Ascending aorta (tissue), 2 donors: Measurements from ENCODE around the gene FAM227B. TPM values are rescaled to one million over a fixed set of nuclear protein-coding genes. Genes with fewer than 3 reads are reported as not detected.
"Not testable (repeated sequence)": the region's sequence is repeated elsewhere in the genome, so short reads cannot be mapped to it uniquely, and the experiment has no call there.

ENCODE experiments used
- DNase-seq, 2 donors: peaks; one replicate each; pipeline ENCODE4 v3.0.0-alpha.2; 2019; ENCODE audit warnings: low spot score in 2 of 2
- H3K27ac ChIP-seq, 2 donors: fragments of 200-600 bp; sonication (generic); one replicate each; pipeline ENCODE4 v1.5.1; 2016 to 2017; ENCODE audit warnings: mild to moderate bottlenecking in 1 of 2
- H3K27me3 ChIP-seq: fragments of 200-600 bp; sonication (generic); one replicate; pipeline ENCODE4 v1.5.1; 2017
- H3K36me3 ChIP-seq, 2 donors: fragments of 200-600 bp; sonication (generic); one replicate each; pipeline ENCODE4 v1.5.1; 2016
- H3K4me1 ChIP-seq, 2 donors: fragments of 200-600 bp; sonication (generic); one replicate each; pipeline ENCODE4 v1.5.1; 2016 to 2017; ENCODE audit warnings: mild to moderate bottlenecking in 1 of 2
- H3K4me3 ChIP-seq, 2 donors: fragments of 200-600 bp; sonication (generic); one replicate each; pipeline ENCODE4 v1.5.1; 2016 to 2017; ENCODE audit warnings: mild to moderate bottlenecking in 1 of 2
- H3K9me3 ChIP-seq, 2 donors: fragments of 200-600 bp; sonication (generic); one replicate each; pipeline ENCODE4 v1.5.1; 2016
- intact Hi-C: fragments of 100-400 bp; cut with DNase I; formaldehyde crosslinking; loops from one replicate; pipeline ENCODE4 v1.15.1; 2023
- total RNA-seq: library from RNA; depleted of rRNA; stranded (reverse); fragments of >200 nt; gene quantifications from one replicate; pipeline ENCODE4 v1.1.0, GENCODE V29; 2016
- TF ChIP-seq, protein P1 (sequence below), 3 experiments: fragments of 200-600 bp in 2 of 3; fragments of 450-650 bp in 1 of 3; sonication (generic) in 2 of 3; IDR thresholded peaks; one replicate each; pipeline ENCODE4 v1.5.1; 2016 to 2019; ENCODE audit warnings: antibody characterized with exemption in 3 of 3, mild to moderate bottlenecking in 1 of 3, moderate library complexity in 1 of 3

Gene FAM227B
- total RNA-seq = not detected

DNA sequence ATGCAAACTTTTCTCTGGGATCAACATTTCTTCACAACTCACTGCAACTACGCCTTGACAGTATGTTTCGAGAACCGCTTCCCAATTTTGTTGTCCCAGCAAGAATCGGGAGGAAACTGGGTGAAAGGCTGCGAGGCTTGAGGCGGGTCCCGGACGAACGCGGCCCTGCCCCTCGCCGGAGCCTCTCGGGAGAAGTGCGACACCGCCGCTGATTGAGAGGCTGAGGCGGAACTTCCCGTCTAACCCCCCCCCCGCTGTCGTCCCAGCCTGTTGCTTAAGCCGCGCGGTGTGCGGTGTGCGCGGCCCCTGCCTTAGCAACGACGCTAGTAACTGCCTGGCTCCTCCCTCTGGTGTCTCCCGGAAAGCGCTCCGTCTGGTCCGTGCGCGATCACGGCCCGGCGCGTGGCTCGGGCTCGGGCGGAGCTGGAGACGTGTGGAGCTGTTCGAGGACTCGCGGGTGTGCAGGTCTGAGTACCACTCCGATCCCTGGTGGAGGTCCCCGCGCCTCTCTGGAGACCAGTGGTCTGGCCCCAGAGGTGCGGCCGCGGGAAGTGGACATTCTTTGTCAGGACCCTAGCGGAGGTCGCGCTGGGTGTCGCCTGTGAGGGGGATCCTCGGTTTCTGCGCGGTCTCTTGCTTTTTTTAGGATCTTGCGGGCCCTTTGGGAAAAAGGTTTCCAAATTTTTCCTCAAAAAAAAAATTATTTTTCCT lies at the start of gene FAM227B, which contains the start of gene DTWD1:
Gene FAM227B (minus strand): TSS at position 161 of the 711 bp plus-strand sequence. CDS start 5,647 bp downstream, outside the sequence.
Gene DTWD1 (plus strand): TSS at position 391 of the 711 bp plus-strand sequence. CDS start 4,120 bp downstream, outside the sequence.
- H3K4me1 ChIP-seq = peaks cover 0 to 11% of the 10 kb centered on the region in 2 donors
- peaks cover 0 to 10% of the 10 kb centered on the region in 2 donors for H3K9me3 ChIP-seq
- peak within 1 kb of the TSS; percentile 84 to 90 for H3K27ac ChIP-seq
- intact Hi-C loops = loop anchor here (2.0 to 5.0 kb wide), 6 partner anchors 98 to 431 kb away; no protein-coding TSS in a partner anchor
- peak within 1 kb of the TSS; percentile 59 to 76 for H3K4me3 ChIP-seq
- peaks cover 7 to 12% of the 10 kb centered on the region in 2 donors for H3K36me3 ChIP-seq
- peak; percentile 86 to 98 for DNase-seq
- TF ChIP-seq, protein P1, sequence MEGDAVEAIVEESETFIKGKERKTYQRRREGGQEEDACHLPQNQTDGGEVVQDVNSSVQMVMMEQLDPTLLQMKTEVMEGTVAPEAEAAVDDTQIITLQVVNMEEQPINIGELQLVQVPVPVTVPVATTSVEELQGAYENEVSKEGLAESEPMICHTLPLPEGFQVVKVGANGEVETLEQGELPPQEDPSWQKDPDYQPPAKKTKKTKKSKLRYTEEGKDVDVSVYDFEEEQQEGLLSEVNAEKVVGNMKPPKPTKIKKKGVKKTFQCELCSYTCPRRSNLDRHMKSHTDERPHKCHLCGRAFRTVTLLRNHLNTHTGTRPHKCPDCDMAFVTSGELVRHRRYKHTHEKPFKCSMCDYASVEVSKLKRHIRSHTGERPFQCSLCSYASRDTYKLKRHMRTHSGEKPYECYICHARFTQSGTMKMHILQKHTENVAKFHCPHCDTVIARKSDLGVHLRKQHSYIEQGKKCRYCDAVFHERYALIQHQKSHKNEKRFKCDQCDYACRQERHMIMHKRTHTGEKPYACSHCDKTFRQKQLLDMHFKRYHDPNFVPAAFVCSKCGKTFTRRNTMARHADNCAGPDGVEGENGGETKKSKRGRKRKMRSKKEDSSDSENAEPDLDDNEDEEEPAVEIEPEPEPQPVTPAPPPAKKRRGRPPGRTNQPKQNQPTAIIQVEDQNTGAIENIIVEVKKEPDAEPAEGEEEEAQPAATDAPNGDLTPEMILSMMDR (IDR thresholded peaks at IDR 0.05) = no peak
- H3K27me3 ChIP-seq = no peaks in the 10 kb centered on the region

DNA sequence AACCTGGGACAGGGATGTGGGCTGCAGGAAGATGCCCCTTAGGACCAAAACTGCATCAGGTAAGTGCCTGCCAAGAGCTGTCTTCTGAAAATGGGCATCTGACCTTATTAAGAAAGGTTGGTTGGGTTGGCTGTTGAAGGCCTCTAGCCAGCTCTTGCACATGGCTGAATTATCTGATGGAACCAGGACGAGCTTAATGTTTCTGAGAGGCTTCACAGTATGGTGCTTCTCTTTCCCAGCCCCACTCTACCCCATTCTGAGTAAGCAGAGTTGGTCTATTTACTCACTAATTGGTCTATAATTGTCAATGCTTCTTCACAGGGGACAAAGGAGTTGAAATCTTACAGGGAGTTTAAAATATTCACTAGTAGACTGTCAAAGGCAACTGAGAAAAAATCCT lies 48.7 kb upstream of the FAM227B start:
- TF ChIP-seq, protein P1 (IDR thresholded peaks at IDR 0.05) = no peak
- DNase-seq = no peak
- H3K9me3 ChIP-seq = no peaks in the 10 kb centered on the region
- no peak overlapping the region for H3K27ac ChIP-seq
- no peaks in the 10 kb centered on the region for H3K36me3 ChIP-seq
- no peaks in the 10 kb centered on the region for H3K27me3 ChIP-seq
- intact Hi-C loops = no loop called here
- H3K4me1 ChIP-seq = peaks cover 0 to 2% of the 10 kb centered on the region in 2 donors
- H3K4me3 ChIP-seq = no peak overlapping the region

DNA sequence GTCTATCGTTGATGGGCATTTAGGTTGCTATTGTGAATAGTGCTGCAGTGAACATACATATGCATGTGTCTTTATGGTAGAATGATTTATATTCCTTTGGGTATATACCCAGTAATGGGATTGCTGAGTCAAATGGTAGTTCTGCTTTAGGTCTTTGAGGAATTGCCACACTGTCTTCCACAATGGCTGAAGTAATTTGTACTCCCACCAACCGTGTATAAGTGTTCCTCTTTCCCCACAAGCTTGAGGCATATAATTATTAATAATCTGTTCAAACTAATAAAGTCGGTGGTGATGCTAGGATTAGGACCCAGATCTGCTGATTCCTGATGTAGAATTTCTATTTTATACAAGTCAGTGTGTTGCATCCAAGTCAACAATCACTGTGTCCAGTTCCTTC lies 45.9 kb upstream of the FAM227B start:
- H3K36me3 ChIP-seq, H3K27me3 ChIP-seq, DNase-seq, H3K4me1 ChIP-seq, intact Hi-C loops, H3K27ac ChIP-seq, H3K9me3 ChIP-seq, H3K4me3 ChIP-seq: not testable (repeated sequence)

- DNase-seq = no peak
- TF ChIP-seq, protein P1 (IDR thresholded peaks at IDR 0.05) = no peak
- Histone ChIP-seq H3K4me3 (no peak overlapping the region), H3K4me1 (no peaks in the 10 kb centered on the region), H3K9me3 (no peaks in the 10 kb centered on the region), H3K27ac (no peak overlapping the region), H3K36me3 (no peaks in the 10 kb centered on the region), H3K27me3 (no peaks in the 10 kb centered on the region)
- intact Hi-C loops = no loop called here
These were observed 44.1 kb upstream of the FAM227B start for GRCh38 chr15:49664716-49665115.

- Histone ChIP-seq H3K36me3 (no peaks in the 10 kb centered on the region), H3K4me3 (no peak overlapping the region), H3K4me1 (no peaks in the 10 kb centered on the region), H3K9me3 (peaks cover 10 to 13% of the 10 kb centered on the region in 2 donors), H3K27ac (no peak overlapping the region), H3K27me3 (no peaks in the 10 kb centered on the region)
- intact Hi-C loops = no loop called here
- TF ChIP-seq, protein P1 (IDR thresholded peaks at IDR 0.05) = no peak
- no peak for DNase-seq
These were observed 36.1 kb upstream of the FAM227B start for GRCh38 chr15:49656734-49657133.

DNA sequence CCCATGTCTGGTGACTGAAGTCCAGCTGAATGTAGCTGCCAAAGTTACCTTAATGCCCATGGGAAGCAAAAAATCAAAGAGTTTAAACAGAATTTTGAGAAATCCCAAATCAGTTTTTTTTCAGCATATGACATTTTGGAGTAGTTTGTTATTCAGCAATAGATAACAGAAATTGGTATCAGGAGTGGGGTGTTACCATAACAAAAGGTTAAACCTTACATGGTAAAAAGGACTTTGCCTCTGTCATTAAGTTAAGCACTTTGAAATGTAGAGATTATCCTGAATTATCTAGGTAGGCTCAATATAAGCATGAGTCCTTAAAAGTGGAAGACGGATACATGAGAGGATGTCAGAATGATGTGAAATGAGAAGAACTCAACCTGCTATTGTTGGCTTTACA lies 32.3 kb upstream of the FAM227B start:
- intact Hi-C loops = no loop called here
- TF ChIP-seq, protein P1 (IDR thresholded peaks at IDR 0.05) = no peak
- no peaks in the 10 kb centered on the region for H3K4me1 ChIP-seq
- no peaks in the 10 kb centered on the region for H3K36me3 ChIP-seq
- DNase-seq = no peak
- H3K27me3 ChIP-seq = no peaks in the 10 kb centered on the region
- H3K9me3 ChIP-seq = peaks cover 10 to 13% of the 10 kb centered on the region in 2 donors
- H3K4me3 ChIP-seq = no peak overlapping the region
- no peak overlapping the region for H3K27ac ChIP-seq
